Suprapubic skin (tissue), 4 donors: Measurements from ENCODE around the gene PLEKHG4.

ENCODE experiments used
- CTCF ChIP-seq, 2 donors: fragments of 200-600 bp in 1 of 2; fragments of 450-650 bp in 1 of 2; sonication (generic) in 1 of 2; IDR thresholded peaks; one replicate each; pipeline ENCODE4 v1.5.1; 2016 to 2019; ENCODE audit warnings: antibody characterized with exemption in 2 of 2, mild to moderate bottlenecking in 1 of 2, moderate library complexity in 1 of 2
- EP300 ChIP-seq: sonication (generic); formaldehyde crosslinking; IDR thresholded peaks from one replicate; pipeline ENCODE4 v1.6.1; 2017; ENCODE audit warnings: antibody characterized with exemption
- POLR2A ChIP-seq, 2 donors: fragments of 450-650 bp; IDR thresholded peaks; one replicate each; pipeline ENCODE4 v1.6.1; 2017; ENCODE audit warnings: antibody characterized with exemption in 2 of 2, mild to moderate bottlenecking in 2 of 2, moderate library complexity in 2 of 2
- POLR2AphosphoS5 ChIP-seq, 3 donors: sonication (generic); formaldehyde crosslinking; IDR thresholded peaks; one replicate each; pipeline ENCODE4 v1.6.1; 2017; ENCODE audit warnings: antibody characterized with exemption in 3 of 3

DNA sequence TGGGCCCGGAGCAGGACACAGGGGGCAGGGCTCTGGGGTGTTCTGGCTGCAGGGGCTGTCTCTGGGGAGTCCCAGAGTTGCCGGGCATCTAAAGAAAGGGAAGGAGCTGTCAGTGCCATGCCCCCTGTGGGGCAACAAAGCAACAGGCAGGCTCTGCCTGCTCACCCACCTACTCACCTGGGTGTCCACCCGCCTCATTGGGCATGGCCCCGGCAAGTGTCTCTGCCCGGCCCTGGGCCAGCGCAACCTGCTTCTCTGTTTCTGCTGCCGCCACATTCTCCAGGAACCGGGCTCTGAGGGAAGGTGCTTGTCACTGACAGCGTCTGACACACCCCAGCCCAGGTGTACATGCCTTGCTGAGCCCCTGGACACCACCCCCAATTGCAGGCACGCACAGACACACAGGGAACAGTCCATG is 45.1 kb upstream of the PLEKHG4 start:
- TF ChIP-seq POLR2A (IDR thresholded peaks at IDR 0.05) (no peak), CTCF (IDR thresholded peaks at IDR 0.05) (no peak), POLR2AphosphoS5 (IDR thresholded peaks at IDR 0.05) (no peak), EP300 (no peak)
